Measurements from ENCODE around the gene COBL. TPM values are rescaled to one million over a fixed set of nuclear protein-coding genes. Genes with fewer than 3 reads are reported as not detected.

Gene COBL
- total RNA-seq, 2 donors from 2014 or later: 1.4 to 1.6 TPM

DNA sequence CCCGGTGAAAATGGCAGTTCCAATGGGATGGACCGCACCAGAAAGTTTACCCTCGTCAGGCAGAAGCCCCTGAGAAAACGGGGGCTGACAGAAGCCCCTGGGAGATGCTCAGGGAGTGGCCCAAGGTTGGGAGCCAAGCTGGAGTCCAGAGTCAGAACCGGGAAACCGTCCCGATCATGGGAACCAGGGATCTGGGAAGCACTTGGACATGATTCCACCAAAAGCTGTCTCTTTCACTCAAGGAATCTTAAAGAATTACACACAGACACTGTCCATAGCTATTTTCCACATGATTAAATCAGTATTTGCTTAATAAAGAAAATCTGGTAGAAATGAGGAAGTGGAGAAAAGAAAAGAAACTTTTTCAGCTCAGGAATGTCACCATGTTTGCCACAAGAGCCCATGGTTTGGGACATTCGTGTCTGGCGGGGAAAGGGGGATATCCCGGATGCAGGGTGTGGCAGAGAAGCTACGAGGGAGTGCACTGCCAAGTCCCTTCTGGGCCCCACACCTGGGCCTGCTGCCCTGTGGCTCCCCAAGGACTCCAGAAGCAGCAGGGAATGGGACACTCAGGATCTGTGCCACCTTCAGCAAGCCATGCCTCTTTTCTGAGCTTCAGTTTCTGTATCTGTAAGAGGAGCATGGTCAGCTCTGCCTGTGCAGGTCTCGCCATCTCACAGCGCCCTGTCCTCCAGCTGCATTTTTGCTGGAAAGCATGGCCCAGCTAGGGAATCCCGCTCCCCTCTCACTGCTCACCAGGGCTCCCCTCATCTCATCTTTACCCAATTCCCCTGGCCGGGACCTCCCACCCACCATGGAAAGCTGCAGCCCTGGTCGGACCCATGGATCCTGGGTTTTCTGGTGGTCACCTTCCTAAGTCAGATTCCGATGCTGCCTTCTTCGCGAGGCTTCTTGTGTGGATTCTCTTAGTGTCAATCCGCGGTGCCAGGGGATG, 308.8 kb downstream of the COBL start:
- H3K27me3 ChIP-seq (replicated peaks; ENCODE audit: insufficient read depth): no peaks in the 10 kb centered on the region
- H3K4me3 ChIP-seq: no peak overlapping the region
- H3K4me1 ChIP-seq (ENCODE audit: control insufficient read depth in 1 of 2, low read depth in 2 of 2): no peaks in the 10 kb centered on the region
- DNase-seq (ENCODE audit: low spot score) (no peak), ATAC-seq (ENCODE audit: insufficient number of reproducible peaks, low FRiP score, low read depth) (no peak)
- H3K36me3 ChIP-seq: no peaks in the 10 kb centered on the region
- TF ChIP-seq, protein P1, sequence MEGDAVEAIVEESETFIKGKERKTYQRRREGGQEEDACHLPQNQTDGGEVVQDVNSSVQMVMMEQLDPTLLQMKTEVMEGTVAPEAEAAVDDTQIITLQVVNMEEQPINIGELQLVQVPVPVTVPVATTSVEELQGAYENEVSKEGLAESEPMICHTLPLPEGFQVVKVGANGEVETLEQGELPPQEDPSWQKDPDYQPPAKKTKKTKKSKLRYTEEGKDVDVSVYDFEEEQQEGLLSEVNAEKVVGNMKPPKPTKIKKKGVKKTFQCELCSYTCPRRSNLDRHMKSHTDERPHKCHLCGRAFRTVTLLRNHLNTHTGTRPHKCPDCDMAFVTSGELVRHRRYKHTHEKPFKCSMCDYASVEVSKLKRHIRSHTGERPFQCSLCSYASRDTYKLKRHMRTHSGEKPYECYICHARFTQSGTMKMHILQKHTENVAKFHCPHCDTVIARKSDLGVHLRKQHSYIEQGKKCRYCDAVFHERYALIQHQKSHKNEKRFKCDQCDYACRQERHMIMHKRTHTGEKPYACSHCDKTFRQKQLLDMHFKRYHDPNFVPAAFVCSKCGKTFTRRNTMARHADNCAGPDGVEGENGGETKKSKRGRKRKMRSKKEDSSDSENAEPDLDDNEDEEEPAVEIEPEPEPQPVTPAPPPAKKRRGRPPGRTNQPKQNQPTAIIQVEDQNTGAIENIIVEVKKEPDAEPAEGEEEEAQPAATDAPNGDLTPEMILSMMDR (IDR thresholded peaks at IDR 0.05): no peak
- no peak overlapping the region for H3K27ac ChIP-seq
- no peaks in the 10 kb centered on the region for H3K9me3 ChIP-seq

GRCh38 chr7:51006483-51007235, 309.9 kb downstream of the COBL start:
- Histone ChIP-seq H3K4me3 (no peak overlapping the region), H3K36me3 (no peaks in the 10 kb centered on the region), H3K27me3 (replicated peaks; ENCODE audit: insufficient read depth) (no peaks in the 10 kb centered on the region), H3K9me3 (no peaks in the 10 kb centered on the region), H3K27ac (no peak overlapping the region), H3K4me1 (ENCODE audit: control insufficient read depth in 1 of 2, low read depth in 2 of 2) (no peaks in the 10 kb centered on the region)
- TF ChIP-seq, protein P1 (IDR thresholded peaks at IDR 0.05): no peak
- DNase-seq (ENCODE audit: low spot score) (no peak), ATAC-seq (ENCODE audit: insufficient number of reproducible peaks, low FRiP score, low read depth) (no peak)

- no peak for ATAC-seq (ENCODE audit: insufficient number of reproducible peaks, low FRiP score, low read depth)
- Histone ChIP-seq H3K9me3 (peaks cover 2% of the 10 kb centered on the region), H3K27ac (no peak overlapping the region), H3K36me3 (no peaks in the 10 kb centered on the region), H3K4me1 (ENCODE audit: control insufficient read depth in 1 of 2, low read depth in 2 of 2) (no peaks in the 10 kb centered on the region), H3K4me3 (no peak overlapping the region), H3K27me3 (replicated peaks; ENCODE audit: insufficient read depth) (no peaks in the 10 kb centered on the region)
- TF ChIP-seq, protein P1 (IDR thresholded peaks at IDR 0.05): no peak
- DNase-seq (ENCODE audit: low spot score): no peak
Measured at GRCh38 chr7:51005074-51005473, 311.5 kb downstream of the COBL start.

DNA sequence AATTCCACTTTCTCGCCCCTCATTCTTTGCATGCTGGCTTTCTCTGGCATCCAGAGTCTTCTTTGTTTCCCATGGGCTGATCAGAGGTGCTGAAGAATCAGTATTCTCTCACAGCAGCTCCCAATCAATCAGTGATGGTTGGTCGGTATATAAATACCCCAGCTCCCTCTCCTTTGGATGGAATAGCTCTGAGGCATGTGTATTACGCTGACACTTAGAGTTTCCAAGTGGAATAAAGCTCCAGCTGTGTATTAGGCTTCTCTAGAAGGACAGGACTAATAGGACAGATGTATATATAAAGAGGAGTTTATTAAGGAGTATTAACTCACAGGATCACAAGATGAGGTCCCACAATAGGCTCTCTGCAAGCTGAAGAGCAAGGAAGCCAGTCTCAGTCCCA, 315.7 kb downstream of the COBL start:
- no peak for ATAC-seq (ENCODE audit: insufficient number of reproducible peaks, low FRiP score, low read depth)

More for the DNA sequence above, 315.7 kb downstream of the COBL start:
- Histone ChIP-seq H3K4me3 (no peak overlapping the region), H3K27me3 (replicated peaks; ENCODE audit: insufficient read depth) (no peaks in the 10 kb centered on the region), H3K27ac (no peak overlapping the region), H3K36me3 (no peaks in the 10 kb centered on the region), H3K4me1 (ENCODE audit: control insufficient read depth in 1 of 2, low read depth in 2 of 2) (no peaks in the 10 kb centered on the region), H3K9me3 (peaks cover 4% of the 10 kb centered on the region)
- TF ChIP-seq, protein P1 (IDR thresholded peaks at IDR 0.05): no peak
- no peak for DNase-seq (ENCODE audit: low spot score)

Data from thoracic aorta (tissue), 2 donors.